OCI-LY3 (cell line): Measurements from ENCODE around the gene CSE1L.

Experiments
- CTCF ChIP-seq: fragments of 200-600, 300-600 bp; sonication (generic); IDR thresholded peaks from 2 replicates; pipeline ENCODE4 v1.5.1; 2014; ENCODE audit warnings: antibody characterized with exemption, low read length, low read depth
- EZH2phosphoT487 ChIP-seq: fragments of 200-600 bp; shearing (Covaris generic); IDR thresholded peaks from 2 replicates; pipeline ENCODE4 v1.6.1; 2018; ENCODE audit warnings: antibody characterized with exemption, mixed run types, low read depth

- no peak for TF ChIP-seq CTCF
- no peak for TF ChIP-seq EZH2phosphoT487
Measured at GRCh38 chr20:49045440-49046086, 549 bp upstream of the CSE1L start.
